Endometrial microvascular endothelial cells (primary cell): ENCODE measurements around the gene ACACA. TPM values are rescaled to one million over a fixed set of nuclear protein-coding genes. Genes with fewer than 3 reads are reported as not detected.
"Not testable (repeated sequence)": the region's sequence is repeated elsewhere in the genome, so short reads cannot be mapped to it uniquely, and the experiment has no call there.

Source experiments
- in situ Hi-C: cut with HindIII; loops from 2 replicates; pipeline ENCODE4 v1.10.0; 2017; ENCODE audit warnings: low sequenced_read_pairs, low pct_unique_long_range_greater_than_20kb; ENCODE audit errors: inconsistent ontology term
- total RNA-seq: library from RNA; depleted of rRNA; stranded (reverse); fragments of >200 nt; gene quantifications from one replicate; pipeline ENCODE4 v1.2.3, GENCODE V29; 2015; ENCODE audit errors: inconsistent ontology term

The ACACA gene
- total RNA-seq, 1 donor from 2014 or later, result 28.0 TPM

- in situ Hi-C loops, result no loop called here
Measured at GRCh38 chr17:37097154-37097553, 309.5 kb downstream of the ACACA start.

GRCh38 chr17:37096071-37096470 lies 310.6 kb downstream of the ACACA start:
- in situ Hi-C loops, result no loop called here

- in situ Hi-C loops, result no loop called here
Measured at GRCh38 chr17:37094391-37094790, 312.2 kb downstream of the ACACA start.

- in situ Hi-C loops, result no loop called here
Measured at GRCh38 chr17:37092701-37093100, 313.9 kb downstream of the ACACA start.

- in situ Hi-C loops, result no loop called here
Measured at GRCh38 chr17:37092071-37092470, 314.6 kb downstream of the ACACA start.

GRCh38 chr17:37090941-37091340 lies 315.7 kb downstream of the ACACA start:
- in situ Hi-C loops, result no loop called here

- in situ Hi-C loops, result no loop called here
Measured at GRCh38 chr17:37089956-37090355, 316.7 kb downstream of the ACACA start.

GRCh38 chr17:37088913-37089312 lies 317.7 kb downstream of the ACACA start:
- in situ Hi-C loops, result no loop called here

GRCh38 chr17:37088459-37088858 lies 318.2 kb downstream of the ACACA start:
- in situ Hi-C loops, result no loop called here

GRCh38 chr17:37087683-37088082 lies 319.0 kb downstream of the ACACA start:
- in situ Hi-C loops, result no loop called here

GRCh38 chr17:37086948-37087347 lies 319.7 kb downstream of the ACACA start:
- in situ Hi-C loops, result no loop called here

GRCh38 chr17:37086334-37086733 lies 320.3 kb downstream of the ACACA start:
- in situ Hi-C loops, result no loop called here

GRCh38 chr17:37084372-37084771 lies 322.3 kb downstream of the ACACA start:
- in situ Hi-C loops, result no loop called here

GRCh38 chr17:37083456-37083855 lies 323.2 kb downstream of the ACACA start:
- in situ Hi-C loops, result no loop called here

GRCh38 chr17:37082985-37083384 lies 323.7 kb downstream of the ACACA start:
- in situ Hi-C loops, result no loop called here

- in situ Hi-C loops, result no loop called here
Measured at GRCh38 chr17:37082311-37082860, 324.2 kb downstream of the ACACA start.

- in situ Hi-C loops, result no loop called here
Measured at GRCh38 chr17:37081287-37081686, 325.3 kb downstream of the ACACA start.

GRCh38 chr17:37079735-37080134 lies 326.9 kb downstream of the ACACA start:
- in situ Hi-C loops, result no loop called here

GRCh38 chr17:37079065-37079708 lies 327.4 kb downstream of the ACACA start:
- in situ Hi-C loops, result no loop called here

- in situ Hi-C loops, result not testable (repeated sequence)
Measured at GRCh38 chr17:37073464-37073863, 333.2 kb downstream of the ACACA start.

GRCh38 chr17:37069087-37069486 lies 337.5 kb downstream of the ACACA start:
- in situ Hi-C loops, result no loop called here
